HepG2 (cell line): ENCODE measurements around the gene MYPN. TPM values are rescaled to one million over a fixed set of nuclear protein-coding genes. Genes with fewer than 3 reads are reported as not detected.

Experiments used
- ARNTL ChIP-seq: sonication (generic); formaldehyde crosslinking; IDR thresholded peaks from 2 replicates; pipeline ENCODE4 v1.4.0; 2020; ENCODE audit warnings: mild to moderate bottlenecking, missing genetic modification reagents
- BORCS8-MEF2B ChIP-seq: sonication (generic); formaldehyde crosslinking; IDR thresholded peaks from 2 replicates; pipeline ENCODE4 v1.8.0; 2022; ENCODE audit warnings: mild to moderate bottlenecking, missing genetic modification reagents
- ESRRA ChIP-seq: sonication (generic); formaldehyde crosslinking; IDR thresholded peaks from 2 replicates; pipeline ENCODE4 v1.5.1; 2020; ENCODE audit warnings: mild to moderate bottlenecking, low read depth, missing genetic modification reagents
- NFKB2 ChIP-seq: sonication (generic); formaldehyde crosslinking; IDR thresholded peaks from 2 replicates; pipeline ENCODE4 v1.4.0; 2020; ENCODE audit warnings: missing genetic modification reagents, borderline replicate concordance
- PHF20 ChIP-seq: sonication (generic); formaldehyde crosslinking; IDR thresholded peaks from 2 replicates; pipeline ENCODE4 v1.5.0; 2020; ENCODE audit warnings: mild to moderate bottlenecking, missing genetic modification reagents
- RAD51 ChIP-seq: fragments of 450-650 bp; IDR thresholded peaks from 2 replicates; pipeline ENCODE4 v1.6.1; 2016; ENCODE audit warnings: borderline replicate concordance
- RBM22 ChIP-seq: fragments of 200-400 bp; formaldehyde crosslinking; optimal IDR thresholded peaks from 2 replicates; pipeline ENCODE3; 2017; ENCODE audit warnings: mild to moderate bottlenecking, low read length, moderate library complexity
- RFX5 ChIP-seq: IDR thresholded peaks from 2 replicates; pipeline ENCODE4 v1.6.1; 2011; ENCODE audit warnings: low read depth, low read length, improper control_type of control experiment
- RFXANK ChIP-seq: IDR thresholded peaks from 2 replicates; pipeline ENCODE4 v1.6.1; 2016
- SP2 ChIP-seq: sonication (generic); formaldehyde crosslinking; IDR thresholded peaks from 2 replicates; pipeline ENCODE4 v1.5.1; 2020; ENCODE audit warnings: mild to moderate bottlenecking, missing genetic modification reagents
- SYNCRIP ChIP-seq: fragments of 200-400 bp; formaldehyde crosslinking; IDR thresholded peaks from 2 replicates; pipeline ENCODE4 v1.6.1; 2018; ENCODE audit warnings: mild to moderate bottlenecking, low read depth, low read length; ENCODE audit not compliant: insufficient read depth
- ZNF121 ChIP-seq: sonication (generic); formaldehyde crosslinking; IDR thresholded peaks from 2 replicates; pipeline ENCODE4 v1.5.0; 2020; ENCODE audit warnings: mild to moderate bottlenecking, missing genetic modification reagents
- ZNF234 ChIP-seq: sonication (generic); formaldehyde crosslinking; conservative IDR thresholded peaks from 2 replicates; pipeline ENCODE4 v1.5.1; 2020; ENCODE audit warnings: mild to moderate bottlenecking, missing genetic modification reagents
- ZNF782 ChIP-seq: sonication (generic); formaldehyde crosslinking; IDR thresholded peaks from 2 replicates; pipeline ENCODE4 v1.4.0; 2020; ENCODE audit warnings: missing genetic modification reagents, mild to moderate bottlenecking, borderline replicate concordance
- polyA plus RNA-seq, 8 experiments: library from polyadenylated mRNA; depleted of rRNA in 3 of 8; stranded (reverse) in 7 of 8; unstranded in 1 of 8; fragments of >200 nt; fragmentation: Illumina TruSeq in 4 of 8; extraction: Trizol in 4 of 8; gene quantifications; 2 replicates each; pipeline versions ENCODE4 v1.2.1 to v1.2.3, GENCODE V29; 2011 to 2016; ENCODE audit warnings: low read depth in 4 of 8, missing spikeins in 1 of 8, mixed read lengths in 1 of 8; ENCODE audit not compliant: insufficient read depth in 1 of 8
- total RNA-seq, 5 experiments: library from RNA; depleted of rRNA; stranded (reverse); fragments of >200 nt; fragmentation: Illumina TruSeq; extraction: Trizol; gene quantifications; 2 replicates each; pipeline ENCODE4 v1.2.3, GENCODE V29; 2016; ENCODE audit warnings: low read depth in 1 of 5
- TF ChIP-seq, protein P1 (sequence below): IDR thresholded peaks from 2 replicates; pipeline ENCODE4 v1.6.1; 2012; ENCODE audit warnings: low read depth, low read length, improper control_type of control experiment
- TF ChIP-seq, protein P2 (sequence below): sonication (generic); formaldehyde crosslinking; IDR thresholded peaks from 2 replicates; pipeline ENCODE4 v1.4.0; 2020; ENCODE audit warnings: missing genetic modification reagents, mild to moderate bottlenecking, borderline replicate concordance
- TF ChIP-seq, protein P3 (sequence below): IDR thresholded peaks from 2 replicates; pipeline ENCODE4 v1.6.1; 2016; ENCODE audit warnings: low read depth, control low read depth
- TF ChIP-seq, protein P4 (sequence below): sonication (generic); formaldehyde crosslinking; IDR thresholded peaks from 2 replicates; pipeline ENCODE4 v1.8.0; 2023; ENCODE audit warnings: mild to moderate bottlenecking, missing genetic modification reagents
- TF ChIP-seq, protein P5 (sequence below): sonication (generic); formaldehyde crosslinking; IDR thresholded peaks from 2 replicates; pipeline ENCODE4 v1.5.0; 2020; ENCODE audit warnings: missing genetic modification reagents

Gene MYPN
- total and polyA plus RNA-seq, 2 of the 13 experiments (the other 11 are each of a cell fraction or from before 2014, with no cell fraction given): not detected

- TF ChIP-seq, protein P1, sequence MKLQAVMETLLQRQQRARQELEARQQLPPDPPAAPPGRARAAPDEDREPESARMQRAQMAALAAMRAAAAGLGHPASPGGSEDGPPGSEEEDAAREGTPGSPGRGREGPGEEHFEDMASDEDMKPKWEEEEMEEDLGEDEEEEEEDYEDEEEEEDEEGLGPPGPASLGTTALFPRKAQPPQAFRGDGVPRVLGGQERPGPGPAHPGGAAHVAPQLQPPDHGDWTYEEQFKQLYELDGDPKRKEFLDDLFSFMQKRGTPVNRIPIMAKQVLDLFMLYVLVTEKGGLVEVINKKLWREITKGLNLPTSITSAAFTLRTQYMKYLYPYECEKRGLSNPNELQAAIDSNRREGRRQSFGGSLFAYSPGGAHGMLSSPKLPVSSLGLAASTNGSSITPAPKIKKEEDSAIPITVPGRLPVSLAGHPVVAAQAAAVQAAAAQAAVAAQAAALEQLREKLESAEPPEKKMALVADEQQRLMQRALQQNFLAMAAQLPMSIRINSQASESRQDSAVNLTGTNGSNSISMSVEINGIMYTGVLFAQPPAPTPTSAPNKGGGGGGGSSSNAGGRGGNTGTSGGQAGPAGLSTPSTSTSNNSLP: no peak
- TF ChIP-seq RAD51 (no peak), NFKB2 (CRISPR knock-in tag) (peak; percentile 81), SP2 (no peak), ARNTL (no peak), SYNCRIP (no peak), RFXANK (CRISPR knock-in tag) (no peak), PHF20 (peak; percentile 55), ZNF234 (CRISPR knock-in tag) (no peak), ZNF121 (CRISPR knock-in tag) (peak; percentile 96), ZNF782 (peak; percentile 80; the same call in 1 of the 2 replicates), BORCS8-MEF2B (CRISPR knock-in tag) (peak; percentile 48; the same call in 1 of the 2 replicates), RFX5 (no peak), RBM22 (no peak), ESRRA (CRISPR knock-in tag) (no peak)
- TF ChIP-seq, protein P2, sequence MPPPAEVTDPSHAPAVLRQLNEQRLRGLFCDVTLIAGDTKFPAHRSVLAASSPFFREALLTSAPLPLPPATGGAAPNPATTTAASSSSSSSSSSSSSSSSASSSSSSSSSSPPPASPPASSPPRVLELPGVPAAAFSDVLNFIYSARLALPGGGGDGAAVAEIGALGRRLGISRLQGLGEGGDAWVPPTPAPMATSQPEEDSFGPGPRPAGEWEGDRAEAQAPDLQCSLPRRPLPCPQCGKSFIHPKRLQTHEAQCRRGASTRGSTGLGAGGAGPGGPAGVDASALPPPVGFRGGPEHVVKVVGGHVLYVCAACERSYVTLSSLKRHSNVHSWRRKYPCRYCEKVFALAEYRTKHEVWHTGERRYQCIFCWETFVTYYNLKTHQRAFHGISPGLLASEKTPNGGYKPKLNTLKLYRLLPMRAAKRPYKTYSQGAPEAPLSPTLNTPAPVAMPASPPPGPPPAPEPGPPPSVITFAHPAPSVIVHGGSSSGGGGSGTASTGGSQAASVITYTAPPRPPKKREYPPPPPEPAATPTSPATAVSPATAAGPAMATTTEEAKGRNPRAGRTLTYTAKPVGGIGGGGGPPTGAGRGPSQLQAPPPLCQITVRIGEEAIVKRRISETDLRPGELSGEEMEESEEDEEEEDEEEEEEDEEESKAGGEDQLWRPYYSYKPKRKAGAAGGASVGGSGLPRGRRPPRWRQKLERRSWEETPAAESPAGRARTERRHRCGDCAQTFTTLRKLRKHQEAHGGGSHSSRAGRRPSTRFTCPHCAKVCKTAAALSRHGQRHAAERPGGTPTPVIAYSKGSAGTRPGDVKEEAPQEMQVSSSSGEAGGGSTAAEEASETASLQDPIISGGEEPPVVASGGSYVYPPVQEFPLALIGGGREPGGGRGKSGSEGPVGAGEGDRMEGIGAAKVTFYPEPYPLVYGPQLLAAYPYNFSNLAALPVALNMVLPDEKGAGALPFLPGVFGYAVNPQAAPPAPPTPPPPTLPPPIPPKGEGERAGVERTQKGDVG (CRISPR knock-in tag): no peak
- TF ChIP-seq, protein P3, sequence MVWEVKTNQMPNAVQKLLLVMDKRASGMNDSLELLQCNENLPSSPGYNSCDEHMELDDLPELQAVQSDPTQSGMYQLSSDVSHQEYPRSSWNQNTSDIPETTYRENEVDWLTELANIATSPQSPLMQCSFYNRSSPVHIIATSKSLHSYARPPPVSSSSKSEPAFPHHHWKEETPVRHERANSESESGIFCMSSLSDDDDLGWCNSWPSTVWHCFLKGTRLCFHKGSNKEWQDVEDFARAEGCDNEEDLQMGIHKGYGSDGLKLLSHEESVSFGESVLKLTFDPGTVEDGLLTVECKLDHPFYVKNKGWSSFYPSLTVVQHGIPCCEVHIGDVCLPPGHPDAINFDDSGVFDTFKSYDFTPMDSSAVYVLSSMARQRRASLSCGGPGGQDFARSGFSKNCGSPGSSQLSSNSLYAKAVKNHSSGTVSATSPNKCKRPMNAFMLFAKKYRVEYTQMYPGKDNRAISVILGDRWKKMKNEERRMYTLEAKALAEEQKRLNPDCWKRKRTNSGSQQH (CRISPR knock-in tag): peak; percentile 36; the same call in 1 of the 2 replicates
- TF ChIP-seq, protein P4, sequence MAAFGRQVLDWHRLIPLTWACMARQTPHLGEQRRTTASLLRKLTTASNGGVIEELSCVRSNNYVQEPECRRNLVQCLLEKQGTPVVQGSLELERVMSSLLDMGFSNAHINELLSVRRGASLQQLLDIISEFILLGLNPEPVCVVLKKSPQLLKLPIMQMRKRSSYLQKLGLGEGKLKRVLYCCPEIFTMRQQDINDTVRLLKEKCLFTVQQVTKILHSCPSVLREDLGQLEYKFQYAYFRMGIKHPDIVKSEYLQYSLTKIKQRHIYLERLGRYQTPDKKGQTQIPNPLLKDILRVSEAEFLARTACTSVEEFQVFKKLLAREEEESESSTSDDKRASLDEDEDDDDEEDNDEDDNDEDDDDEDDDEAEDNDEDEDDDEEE: peak; percentile 89
- TF ChIP-seq, protein P5, sequence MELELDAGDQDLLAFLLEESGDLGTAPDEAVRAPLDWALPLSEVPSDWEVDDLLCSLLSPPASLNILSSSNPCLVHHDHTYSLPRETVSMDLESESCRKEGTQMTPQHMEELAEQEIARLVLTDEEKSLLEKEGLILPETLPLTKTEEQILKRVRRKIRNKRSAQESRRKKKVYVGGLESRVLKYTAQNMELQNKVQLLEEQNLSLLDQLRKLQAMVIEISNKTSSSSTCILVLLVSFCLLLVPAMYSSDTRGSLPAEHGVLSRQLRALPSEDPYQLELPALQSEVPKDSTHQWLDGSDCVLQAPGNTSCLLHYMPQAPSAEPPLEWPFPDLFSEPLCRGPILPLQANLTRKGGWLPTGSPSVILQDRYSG (CRISPR knock-in tag): no peak
- TF ChIP-seq, all 625 proteins: peak for 188
Observed at GRCh38 chr10:68231106-68231816, 122.0 kb downstream of the MYPN start (continued).
